Activated CD8-positive, alpha-beta T cell treated with anti-CD3 and anti-CD28 coated beads for 36 hours (primary cell): ENCODE results near the gene C1orf56. TPM values are rescaled to one million over a fixed set of nuclear protein-coding genes. Genes with fewer than 3 reads are reported as not detected.

Source experiments
- ATAC-seq: fragments of 200-7000 bp; cut with Tn5 transposase; one replicate; pipeline ENCODE4 v1.10.0; 2021; ENCODE audit warnings: mild to moderate bottlenecking, moderate library complexity
- CTCF ChIA-PET: fragments of 350-600 bp; sonication (Branson Sonifier 250); formaldehyde crosslinking; loops from one replicate; lab custom pipeline; 2021; ENCODE audit warnings: antibody characterized with exemption; lab: Charles Lee
- POLR2A ChIA-PET: fragments of 350-600 bp; sonication (Branson Sonifier 250); formaldehyde crosslinking; loops from one replicate; lab custom pipeline; 2021; ENCODE audit warnings: antibody characterized with exemption; lab: Charles Lee
- DNase-seq: peaks from one replicate; pipeline ENCODE4 v3.0.0-alpha.2; 2020
- H3K27ac Mint-ChIP-seq: one replicate; pipeline ENCODE4 v1.8.0; 2021; ENCODE audit warnings: mild to moderate bottlenecking, mixed read lengths
- H3K27me3 Mint-ChIP-seq: one replicate; pipeline ENCODE4 v1.8.0; 2021; ENCODE audit warnings: mixed read lengths
- H3K36me3 Mint-ChIP-seq: one replicate; pipeline ENCODE4 v1.8.0; 2021; ENCODE audit warnings: low read depth, mixed read lengths
- H3K4me1 Mint-ChIP-seq: one replicate; pipeline ENCODE4 v1.8.0; 2021; ENCODE audit warnings: low read depth, mixed read lengths
- H3K4me3 Mint-ChIP-seq: one replicate; pipeline ENCODE4 v1.8.0; 2021; ENCODE audit warnings: mild to moderate bottlenecking, moderate library complexity, mixed read lengths
- H3K9me3 Mint-ChIP-seq: one replicate; pipeline ENCODE4 v1.8.0; 2021; ENCODE audit warnings: mixed read lengths
- CTCF ChIP-seq: fragments of 200-600 bp; IDR thresholded peaks from one replicate; pipeline ENCODE4 v1.8.0; 2022; ENCODE audit warnings: antibody characterized with exemption, mild to moderate bottlenecking
- intact Hi-C: fragments of 100-400 bp; cut with micrococcal nuclease; formaldehyde crosslinking; loops from one replicate; pipeline ENCODE4 v1.10.0; 2022
- total RNA-seq, 2 experiments: library from RNA; stranded (reverse); gene quantifications; one replicate each; pipeline ENCODE4 v1.2.3, GENCODE V29; 2021

C1orf56 gene
- total RNA-seq, 2 experiments from 2014 or later = 1.4 to 1.9 TPM

GRCh38 chr1:151000408-151000807, 47.1 kb upstream of the C1orf56 start:
- ATAC-seq (no peak), DNase-seq (no peak)
- no peaks in the 10 kb centered on the region for H3K27me3 Mint-ChIP-seq
- no peaks in the 10 kb centered on the region for H3K9me3 Mint-ChIP-seq
- intact Hi-C loops = no loop called here
- peaks cover 46% of the 10 kb centered on the region for H3K4me1 Mint-ChIP-seq
- no peak overlapping the region for H3K4me3 Mint-ChIP-seq
- POLR2A ChIA-PET = interaction anchor here (1.3 to 1.6 kb wide), 4 partner anchors 11 to 21 kb away, joined by 3 to 5 read pairs (median 4); no protein-coding TSS in a partner anchor
- no peak for TF ChIP-seq CTCF
- CTCF ChIA-PET = interaction anchor here (1.2 to 7.7 kb wide), 6 partner anchors 15 to 468 kb away, joined by 3 to 103 read pairs (median 4); partner anchors contain the start of gene ANXA9
- peaks cover 2% of the 10 kb centered on the region for H3K36me3 Mint-ChIP-seq
- H3K27ac Mint-ChIP-seq = peak overlapping the region; percentile 20

GRCh38 chr1:151001602-151002001, 45.9 kb upstream of the C1orf56 start:
- TF ChIP-seq CTCF = no peak
- Mint-ChIP-seq H3K27ac (no peak overlapping the region), H3K36me3 (peaks cover 2% of the 10 kb centered on the region), H3K4me3 (no peak overlapping the region), H3K9me3 (no peaks in the 10 kb centered on the region), H3K27me3 (no peaks in the 10 kb centered on the region), H3K4me1 (peaks cover 56% of the 10 kb centered on the region)
- intact Hi-C loops = no loop called here
- ChIA-PET CTCF (interaction anchor here (1.1 to 2.4 kb wide), 8 partner anchors 10 to 98 kb away, joined by 3 to 13 read pairs (median 5); partner anchors contain the start of gene C1orf56), POLR2A (interaction anchor here (1.0 to 1.6 kb wide), 6 partner anchors 10 to 425 kb away, joined by 3 to 5 read pairs (median 3); no protein-coding TSS in a partner anchor)
- DNase-seq (no peak), ATAC-seq (no peak)

GRCh38 chr1:151002051-151002450, 45.5 kb upstream of the C1orf56 start:
- ChIA-PET CTCF (interaction anchor here (1.1 to 2.4 kb wide), 7 partner anchors 10 to 98 kb away, joined by 3 to 13 read pairs (median 5); partner anchors contain the start of gene C1orf56), POLR2A (interaction anchor here (1.0 to 1.6 kb wide), 6 partner anchors 9 to 426 kb away, joined by 3 to 5 read pairs (median 3); no protein-coding TSS in a partner anchor)
- H3K4me3 Mint-ChIP-seq = no peak overlapping the region
- peaks cover 2% of the 10 kb centered on the region for H3K36me3 Mint-ChIP-seq
- ATAC-seq (no peak), DNase-seq (no peak)
- intact Hi-C loops = no loop called here
- H3K27ac Mint-ChIP-seq = no peak overlapping the region
- no peak for TF ChIP-seq CTCF
- H3K27me3 Mint-ChIP-seq = no peaks in the 10 kb centered on the region
- peaks cover 61% of the 10 kb centered on the region for H3K4me1 Mint-ChIP-seq
- H3K9me3 Mint-ChIP-seq = no peaks in the 10 kb centered on the region

GRCh38 chr1:151002611-151003010, 44.9 kb upstream of the C1orf56 start:
- CTCF ChIA-PET = interaction anchor here (1.7 to 5.4 kb wide), 3 partner anchors 7 to 23 kb away, joined by 7 to 78 read pairs (median 13); no protein-coding TSS in a partner anchor
- Mint-ChIP-seq H3K27ac (peak overlapping the region; percentile 54), H3K4me1 (peaks cover 66% of the 10 kb centered on the region), H3K9me3 (no peaks in the 10 kb centered on the region), H3K4me3 (no peak overlapping the region), H3K27me3 (no peaks in the 10 kb centered on the region), H3K36me3 (peaks cover 2% of the 10 kb centered on the region)
- POLR2A ChIA-PET = interaction anchor here (1.3 kb wide), 1 partner anchor 426 kb away, joined by 3 read pairs; no protein-coding TSS in a partner anchor
- no peak for TF ChIP-seq CTCF
- DNase-seq (no peak), ATAC-seq (no peak)
- intact Hi-C loops = no loop called here

GRCh38 chr1:151003180-151003579, 44.4 kb upstream of the C1orf56 start:
- ATAC-seq (no peak), DNase-seq (no peak)
- Mint-ChIP-seq H3K4me1 (peaks cover 72% of the 10 kb centered on the region), H3K4me3 (peak overlapping the region; percentile 12), H3K9me3 (no peaks in the 10 kb centered on the region), H3K27me3 (no peaks in the 10 kb centered on the region), H3K36me3 (peaks cover 2% of the 10 kb centered on the region), H3K27ac (peak overlapping the region; percentile 42)
- intact Hi-C loops = no loop called here
- TF ChIP-seq CTCF = no peak
- POLR2A ChIA-PET = no interaction called here
- CTCF ChIA-PET = interaction anchor here (1.2 to 5.4 kb wide), 3 partner anchors 7 to 24 kb away, joined by 3 to 78 read pairs (median 7); no protein-coding TSS in a partner anchor
